ENCODE data around the gene SAMD1. TPM values are rescaled to one million over a fixed set of nuclear protein-coding genes. Genes with fewer than 3 reads are reported as not detected.

The SAMD1 gene
- polyA plus RNA-seq, 4 donors = 38.8 to 59.8 (median 42.3) TPM

DNA sequence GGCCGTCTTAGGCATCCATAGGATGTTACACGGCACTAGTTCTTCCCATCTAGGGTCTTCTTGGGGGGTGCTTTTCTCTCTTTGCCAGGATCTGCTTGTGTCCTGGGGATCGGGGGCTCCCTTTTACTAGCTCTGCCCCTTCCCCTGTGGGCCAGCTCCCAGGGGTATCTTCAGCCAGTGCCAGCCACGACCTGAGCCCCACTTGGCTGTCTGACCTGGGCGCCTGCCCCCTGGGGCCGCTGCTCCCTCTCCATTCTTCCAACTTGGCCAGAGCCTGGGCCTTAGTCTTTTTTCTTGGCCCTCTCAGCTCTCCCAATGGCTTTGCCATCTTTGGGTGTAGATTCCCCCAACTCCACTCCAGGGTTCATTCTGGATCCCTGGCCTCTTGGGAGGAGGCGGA is 23.9 kb upstream of the SAMD1 start:
- no peak for DNase-seq (ENCODE audit: low read depth in 4 of 4, low spot score in 3 of 4)

GRCh38 chr19:14113762-14114414 is 23.3 kb upstream of the SAMD1 start:
- DNase-seq (ENCODE audit: low read depth in 4 of 4, low spot score in 3 of 4) = no peak

GRCh38 chr19:14112809-14113385 is 22.3 kb upstream of the SAMD1 start:
- no peak for DNase-seq (ENCODE audit: low read depth in 4 of 4, low spot score in 3 of 4)

DNA sequence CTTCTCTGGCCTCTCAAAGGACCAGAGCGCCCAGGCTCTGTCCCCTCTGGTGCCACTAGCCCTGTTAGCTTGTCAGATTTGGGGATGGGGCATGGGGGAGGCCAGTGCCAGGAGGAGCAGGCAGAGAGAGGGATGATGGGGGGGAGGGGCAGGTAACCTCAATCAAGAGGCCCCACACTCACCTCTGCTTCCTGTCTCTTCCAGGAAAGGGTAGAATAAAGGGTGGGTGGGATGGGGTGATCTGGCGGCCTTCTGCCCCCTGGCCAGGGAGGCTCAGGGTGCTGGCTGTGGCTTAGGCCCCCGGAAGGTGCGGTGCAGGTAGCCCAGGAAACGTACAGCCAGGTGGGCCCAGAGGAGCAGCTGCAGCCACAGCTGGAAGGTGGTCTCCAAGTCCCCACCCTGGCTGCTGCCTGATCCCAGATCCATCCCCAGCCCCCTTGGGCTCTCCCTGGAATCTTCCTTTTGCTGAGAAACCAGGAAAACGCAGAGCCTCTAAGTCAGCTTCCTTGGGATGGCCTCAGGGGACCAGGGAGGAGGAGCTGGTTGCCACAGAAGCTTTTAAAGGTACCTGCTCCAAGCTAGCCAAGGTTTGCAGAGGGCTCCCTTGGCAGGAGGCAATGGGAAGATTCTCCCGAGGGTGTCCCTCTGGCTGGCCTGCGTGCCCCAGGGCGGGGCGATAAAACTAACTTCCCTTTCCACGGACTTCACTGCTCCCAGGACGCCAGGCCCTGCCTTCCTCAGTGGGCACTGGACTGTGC is 21.7 kb upstream of the SAMD1 start:
- DNase-seq (ENCODE audit: low read depth in 4 of 4, low spot score in 3 of 4) = no peak

- DNase-seq (ENCODE audit: low read depth in 4 of 4, low spot score in 3 of 4) = no peak
These were observed 20.9 kb upstream of the SAMD1 start for GRCh38 chr19:14111486-14111885.

DNA sequence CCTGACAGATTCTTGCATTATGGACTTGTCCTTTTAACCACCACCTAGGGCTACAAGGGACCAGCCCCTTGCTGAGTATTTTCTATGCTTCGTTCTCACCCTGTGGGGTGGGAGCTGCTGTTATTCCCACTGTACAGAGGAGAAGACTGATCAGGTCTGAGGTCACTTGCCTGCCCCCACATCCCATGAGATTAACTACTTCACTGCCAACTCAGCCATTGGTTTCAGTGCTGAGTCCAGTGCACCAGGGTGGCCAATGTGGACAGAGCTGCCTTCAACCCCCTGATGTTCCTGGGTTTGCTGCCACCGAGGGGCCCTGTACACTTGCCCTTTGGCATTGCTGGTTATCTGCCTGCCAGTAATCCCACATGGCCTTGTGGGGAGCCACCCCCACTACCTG is 20.1 kb upstream of the SAMD1 start:
- no peak for DNase-seq (ENCODE audit: low read depth in 4 of 4, low spot score in 3 of 4)

DNA sequence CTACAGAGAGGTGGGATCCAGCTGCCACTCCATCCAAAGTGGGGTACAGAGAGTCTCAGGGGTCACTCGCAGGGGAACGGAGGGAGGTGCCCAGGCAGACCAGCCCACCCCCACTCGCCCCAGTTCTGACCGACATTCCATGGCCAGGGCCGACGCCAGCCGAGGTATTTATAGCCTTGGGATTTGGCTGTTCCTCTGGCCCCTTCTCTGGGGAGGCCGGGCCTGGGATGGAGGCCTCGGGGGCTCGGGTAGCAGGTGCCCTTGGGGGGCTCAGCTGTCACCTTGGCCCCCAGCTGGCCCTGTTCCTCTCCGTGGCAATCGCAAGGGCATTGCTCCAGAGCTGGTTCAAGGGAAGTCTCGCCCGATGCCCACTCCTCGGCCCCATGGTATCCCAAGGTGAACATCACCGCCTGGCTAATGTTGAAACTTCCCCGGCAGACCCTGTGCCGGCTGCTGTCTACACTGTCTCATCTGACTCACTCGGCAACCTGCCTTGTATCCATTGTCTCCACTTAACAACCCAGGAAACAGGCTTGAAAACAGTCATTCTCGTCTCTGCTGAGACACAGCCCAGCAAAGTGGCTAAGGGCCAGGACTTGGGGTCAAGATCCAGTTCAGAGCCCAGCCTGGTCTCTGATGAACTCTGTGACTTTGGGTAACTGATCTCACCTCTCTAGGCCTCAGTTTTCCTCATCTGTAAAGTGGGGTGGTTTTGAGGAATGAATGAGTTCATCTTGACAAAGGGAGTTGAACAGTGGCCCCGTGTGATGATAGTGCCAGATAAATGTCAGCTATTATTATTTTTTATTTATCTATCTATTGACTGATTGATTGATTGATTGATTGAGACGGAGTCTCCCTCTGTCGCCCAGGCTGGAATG is 17.3 kb upstream of the SAMD1 start:
- no peak for DNase-seq (ENCODE audit: low read depth in 4 of 4, low spot score in 3 of 4)

DNA sequence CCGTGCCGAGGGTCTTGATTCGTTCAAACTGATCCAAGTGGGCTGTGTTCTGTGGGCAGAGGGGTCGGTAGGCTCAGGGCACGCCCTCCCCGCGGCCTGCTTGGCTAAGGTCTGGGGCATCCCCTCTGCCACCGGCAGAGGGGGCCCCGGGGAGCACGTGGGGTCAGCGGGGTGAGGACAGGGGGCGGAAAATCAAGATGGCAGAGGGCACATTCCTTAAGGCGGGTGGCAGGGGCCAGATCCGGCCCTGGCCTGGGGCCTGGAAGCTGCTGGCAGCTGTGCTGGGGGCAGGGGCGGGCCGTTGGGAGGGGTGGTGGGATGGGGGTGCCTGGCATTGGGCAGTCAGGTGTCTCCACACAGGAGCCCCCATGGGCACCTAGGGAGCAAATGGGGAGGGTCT is 16.3 kb upstream of the SAMD1 start:
- no peak for DNase-seq (ENCODE audit: low read depth in 4 of 4, low spot score in 3 of 4)

DNA sequence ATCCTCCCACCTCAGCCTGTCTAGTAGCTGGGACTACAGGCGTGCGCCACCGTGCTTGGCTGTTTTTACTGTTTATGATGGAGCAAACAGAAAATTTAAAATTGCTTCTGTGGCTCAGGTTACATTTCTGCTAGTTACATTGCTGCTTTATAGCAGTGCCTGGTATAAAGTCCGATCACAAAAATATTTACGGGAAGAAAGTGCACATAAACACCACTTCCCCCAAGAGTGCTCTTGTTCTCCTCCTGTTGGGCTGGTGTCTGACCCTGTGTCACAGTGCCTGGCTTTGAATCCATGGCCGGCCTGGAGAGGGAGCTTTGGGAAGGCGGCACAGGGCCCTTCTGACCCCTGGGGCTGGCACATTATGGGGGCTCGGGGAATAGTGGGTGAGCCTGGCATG is 15.1 kb upstream of the SAMD1 start:
- DNase-seq (ENCODE audit: low read depth in 4 of 4, low spot score in 3 of 4) = no peak

- no peak for DNase-seq (ENCODE audit: low read depth in 4 of 4, low spot score in 3 of 4)
These were observed 12.8 kb upstream of the SAMD1 start for GRCh38 chr19:14103310-14103709.

DNA sequence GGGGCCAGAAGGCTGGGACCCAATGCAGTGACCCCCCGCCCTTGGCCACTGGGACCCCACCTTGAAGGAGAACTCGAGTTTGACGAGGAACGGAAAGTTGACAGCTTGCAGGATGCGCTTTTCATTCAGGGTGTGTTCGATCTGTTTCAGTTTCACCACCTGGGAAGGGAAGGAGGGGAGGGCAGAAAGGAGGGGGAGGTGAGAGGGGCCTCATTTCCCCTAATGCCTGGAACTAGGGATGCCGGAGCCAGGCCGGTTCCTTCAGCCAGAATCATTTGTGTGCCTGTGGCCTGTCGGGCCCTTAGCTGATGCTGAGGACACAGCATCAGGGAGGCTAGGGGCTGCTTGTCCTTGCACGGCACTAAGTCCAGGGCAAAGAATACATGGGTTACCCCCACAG is 12.2 kb upstream of the SAMD1 start:
- no peak for DNase-seq (ENCODE audit: low read depth in 4 of 4, low spot score in 3 of 4)

- no peak for DNase-seq (ENCODE audit: low read depth in 4 of 4, low spot score in 3 of 4)
These were observed 11.6 kb upstream of the SAMD1 start for GRCh38 chr19:14102102-14102696.

DNA sequence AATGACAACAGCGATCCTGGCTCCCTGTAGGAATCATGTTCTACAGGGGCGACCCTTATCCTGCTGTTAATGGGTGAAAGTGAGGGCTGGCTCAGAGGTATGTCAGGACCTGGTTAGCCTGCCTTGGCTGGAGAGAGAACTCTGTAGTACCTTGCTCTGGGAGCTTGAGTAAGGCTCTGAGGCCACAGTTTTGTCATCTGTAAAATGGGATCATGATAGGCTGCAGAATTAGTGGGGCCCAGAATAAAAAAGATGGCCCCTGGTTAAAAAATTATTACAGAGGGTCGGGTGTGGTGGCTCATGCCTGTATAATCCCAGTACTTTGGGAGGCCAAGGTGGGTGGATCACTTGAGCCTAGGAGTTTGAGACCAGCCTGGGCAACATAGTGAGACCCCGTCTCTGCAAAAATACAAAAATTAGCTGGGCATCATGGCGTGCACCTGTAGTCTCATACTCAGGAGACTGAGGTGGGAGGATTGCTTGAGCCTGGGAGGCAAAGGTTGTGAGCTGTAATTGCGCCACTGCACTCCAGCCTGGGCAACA is 10.5 kb upstream of the SAMD1 start:
- DNase-seq (ENCODE audit: low read depth in 4 of 4, low spot score in 3 of 4) = no peak

DNA sequence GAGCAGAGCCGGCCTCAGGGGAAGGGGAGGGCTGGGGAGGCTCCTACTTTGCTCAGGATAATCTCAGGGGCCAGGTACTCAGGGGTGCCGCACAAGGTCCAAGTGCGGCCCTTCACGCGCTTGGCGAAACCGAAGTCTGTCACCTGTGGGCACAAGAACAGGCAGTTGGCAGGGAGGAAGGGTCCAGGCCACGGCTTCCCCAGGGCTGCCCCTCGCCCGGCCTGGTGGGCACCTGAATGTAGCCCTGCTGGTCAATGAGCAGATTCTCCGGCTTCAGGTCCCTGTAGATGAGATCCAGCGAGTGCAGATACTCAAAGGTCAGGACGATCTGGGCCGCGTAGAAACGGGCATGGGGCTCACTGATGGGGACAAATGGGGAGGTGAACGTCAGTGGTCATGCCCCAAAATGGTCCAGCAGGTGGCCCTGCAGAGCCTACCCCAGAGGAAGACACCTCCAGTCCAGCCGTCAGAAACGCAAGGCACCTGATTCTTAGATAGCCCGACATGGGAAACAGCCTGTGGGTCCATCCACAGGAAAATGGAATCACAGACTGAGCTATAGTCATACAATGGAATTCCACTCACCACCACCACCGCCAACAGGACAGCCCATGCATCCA is 7.1 kb upstream of the SAMD1 start:
- DNase-seq (ENCODE audit: low read depth in 4 of 4, low spot score in 3 of 4) = no peak

DNA sequence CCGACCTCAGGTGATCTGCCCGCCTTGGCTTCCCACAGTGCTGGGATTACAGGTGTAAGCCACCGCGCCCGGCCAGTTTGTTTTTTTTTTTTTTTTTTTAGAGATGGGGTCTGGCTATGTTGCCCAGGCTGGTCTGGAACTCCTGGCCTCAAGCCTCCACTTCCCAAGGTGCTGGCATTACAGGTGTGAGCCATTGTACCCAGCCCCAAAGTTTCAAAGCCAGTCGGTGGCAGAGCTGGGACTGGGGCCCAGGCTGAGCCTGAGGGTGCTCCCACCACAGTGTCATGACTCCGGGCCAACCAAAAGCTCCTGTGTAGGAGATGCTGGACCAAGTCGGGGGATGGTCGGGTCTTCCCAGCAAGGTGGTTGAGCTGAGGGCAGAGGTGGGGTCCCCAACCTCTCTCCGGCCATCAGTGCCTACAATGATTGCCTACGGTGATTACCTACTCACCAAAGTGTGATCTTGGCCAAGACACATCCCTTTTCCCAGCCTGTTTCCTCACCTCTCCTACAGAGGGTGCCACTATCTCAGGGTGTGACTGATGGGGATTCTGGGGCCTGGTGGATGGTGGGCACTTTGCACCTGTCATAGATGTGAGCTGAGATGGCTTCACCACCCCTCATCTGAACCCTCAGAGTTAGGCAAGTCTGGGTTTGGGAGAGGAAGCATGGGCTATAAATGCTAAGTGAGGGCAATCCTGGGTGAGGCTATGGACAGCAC is 5.9 kb upstream of the SAMD1 start:
- DNase-seq (ENCODE audit: low read depth in 4 of 4, low spot score in 3 of 4) = no peak

DNA sequence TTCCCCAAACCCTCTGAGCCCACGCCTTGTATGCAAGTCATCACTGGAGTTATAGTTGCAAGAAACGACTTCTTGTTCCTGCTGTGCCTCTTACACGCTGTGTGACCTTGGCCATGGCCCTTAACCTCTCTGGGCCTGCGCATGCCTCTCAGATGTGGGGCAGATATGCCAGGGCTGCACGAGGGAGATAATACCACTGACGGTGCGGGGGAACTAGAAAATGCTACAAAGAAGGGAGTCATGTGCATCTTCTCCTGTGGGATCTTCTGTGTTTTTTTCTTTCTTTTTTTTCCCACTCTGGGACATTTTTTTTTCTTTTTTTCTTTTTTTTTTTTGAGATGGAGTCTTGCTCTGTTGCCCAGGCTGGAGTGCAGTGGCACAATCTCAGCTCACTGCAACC is 4.3 kb upstream of the SAMD1 start:
- no peak for DNase-seq (ENCODE audit: low read depth in 4 of 4, low spot score in 3 of 4)

GRCh38 chr19:14093117-14093823 is 2.7 kb upstream of the SAMD1 start:
- no peak for DNase-seq (ENCODE audit: low read depth in 4 of 4, low spot score in 3 of 4)

- no peak for DNase-seq (ENCODE audit: low read depth in 4 of 4, low spot score in 3 of 4)
These were observed 1.4 kb upstream of the SAMD1 start for GRCh38 chr19:14091813-14092462.
